ENCODE data around the gene LDHAL6A.
A peak's percentile ranks its signal among the peaks of the same experiment; 100 is the strongest.

The LDHAL6A gene

GRCh38 chr11:18491924-18492323 lies 36.3 kb downstream of the LDHAL6A start:
- no peak for DNase-seq

GRCh38 chr11:18492888-18493287 lies 37.2 kb downstream of the LDHAL6A start:
- DNase-seq: peak; percentile 9

GRCh38 chr11:18493310-18493709 lies 37.7 kb downstream of the LDHAL6A start:
- DNase-seq: no peak

- no peak for DNase-seq
Observed at GRCh38 chr11:18495271-18495670, 39.6 kb downstream of the LDHAL6A start.

GRCh38 chr11:18495703-18496102 lies 40.0 kb downstream of the LDHAL6A start:
- no peak for DNase-seq

- DNase-seq: no peak
Observed at GRCh38 chr11:18498039-18498438, 42.4 kb downstream of the LDHAL6A start.

- no peak for DNase-seq
Observed at GRCh38 chr11:18501629-18502028, 46.0 kb downstream of the LDHAL6A start.

DNA sequence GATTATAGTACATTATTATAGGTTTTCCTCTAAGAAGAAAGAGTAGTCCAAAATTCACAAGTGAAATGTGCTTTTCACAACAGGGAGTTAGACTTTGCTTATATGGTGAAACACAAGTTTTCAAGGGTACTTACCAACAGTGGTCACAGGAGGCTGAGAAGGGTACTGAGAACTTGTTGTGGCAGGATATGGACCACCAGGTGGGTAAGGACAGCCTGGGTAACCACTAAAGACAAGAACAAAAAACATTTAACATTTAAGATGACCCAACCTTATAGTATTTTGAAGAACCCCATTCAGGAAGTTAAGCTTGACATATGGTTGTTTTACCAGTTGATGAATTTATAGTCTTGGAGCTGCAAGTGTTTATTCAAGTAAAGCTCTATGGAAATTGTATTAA lies 46.7 kb downstream of the LDHAL6A start:
- DNase-seq: no peak

- no peak for DNase-seq
Observed at GRCh38 chr11:18521122-18521521, 65.5 kb downstream of the LDHAL6A start.

GRCh38 chr11:18522388-18522787 lies 66.7 kb downstream of the LDHAL6A start:
- DNase-seq: no peak

GRCh38 chr11:18523084-18523483 lies 67.4 kb downstream of the LDHAL6A start:
- DNase-seq: no peak

GRCh38 chr11:18524248-18524647 lies 68.6 kb downstream of the LDHAL6A start:
- no peak for DNase-seq

DNA sequence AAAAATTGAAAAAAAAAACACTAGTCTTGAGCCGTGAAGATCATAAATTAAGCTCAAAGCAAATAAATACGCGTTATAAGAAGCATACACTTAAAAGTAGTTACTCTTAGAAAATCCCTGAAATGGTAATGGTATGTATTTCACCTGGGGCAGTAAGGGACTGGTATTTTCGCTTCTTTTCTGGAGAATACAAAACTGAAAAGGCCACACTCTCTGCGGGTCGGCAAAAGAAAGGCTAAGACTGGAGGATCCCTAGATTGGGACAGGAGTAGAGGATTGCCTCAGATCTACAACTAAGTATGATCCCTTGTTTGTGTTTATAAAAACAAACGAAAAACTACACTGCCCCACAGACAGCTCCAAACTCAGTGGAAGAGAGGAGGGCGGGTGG lies 70.5 kb downstream of the LDHAL6A start:
- DNase-seq: no peak

DNA sequence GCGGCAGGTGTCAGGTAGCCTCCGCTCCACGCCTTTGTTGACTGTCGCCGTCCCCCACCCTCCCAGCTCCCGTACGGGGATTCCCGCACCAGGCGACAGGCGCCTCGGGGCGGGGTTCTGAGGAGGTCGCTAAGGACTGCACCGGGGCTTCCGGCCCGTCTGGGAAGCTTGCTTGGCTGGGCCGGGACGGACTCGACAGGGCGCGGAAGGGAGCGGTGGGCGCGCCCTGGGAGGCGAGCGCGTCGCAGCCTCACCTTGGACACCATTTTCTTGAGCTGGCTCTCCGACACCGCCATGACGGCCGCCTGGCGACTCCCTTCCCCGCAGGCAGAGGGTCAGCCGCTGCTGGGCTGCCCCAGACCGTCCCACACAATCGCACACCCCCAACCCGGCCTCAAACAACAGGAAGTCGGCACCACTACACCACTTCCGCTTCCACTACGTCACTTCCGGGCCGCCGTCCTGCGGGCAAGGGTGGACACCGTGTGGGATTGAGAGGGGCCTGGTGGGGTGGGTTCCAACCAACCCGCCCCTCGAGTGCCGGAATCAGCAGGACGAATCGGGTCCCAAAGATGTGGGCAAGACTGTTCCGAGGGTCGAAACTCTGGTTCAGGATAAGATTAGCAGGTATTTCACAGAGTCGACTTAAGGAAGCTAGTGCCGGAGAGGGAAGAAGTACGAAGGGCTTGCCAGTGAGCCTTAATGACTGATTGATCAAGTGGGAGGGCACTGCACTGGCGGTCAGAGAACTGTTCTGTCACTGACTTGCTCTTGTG lies 71.1 kb downstream of the LDHAL6A start, which contains the start of gene TSG101:
Gene TSG101 (minus strand): TSS at position 422 of the 776 bp plus-strand sequence. CDS start 126 bp downstream, at position 296.
- peak; percentile 57 for DNase-seq

- DNase-seq: peak; percentile 1
Observed at GRCh38 chr11:18527512-18527911, 71.9 kb downstream of the LDHAL6A start.
